HCT116 (cell line): Measurements from ENCODE around the gene OR5A2. TPM values are rescaled to one million over a fixed set of nuclear protein-coding genes. Genes with fewer than 3 reads are reported as not detected.

ENCODE experiments used
- ATAC-seq: fragments of 200-7000 bp; cut with Tn5 transposase; 2 replicates; pipeline ENCODE4 v1.9.1; 2020; ENCODE audit warnings: mild to moderate bottlenecking, moderate library complexity
- BruUV-seq: library from RNA; stranded (reverse); fragments of 400-500 nt; replicated peaks from 2 replicates; lab custom pipeline; 2021; lab: Mats Ljungman, UMichigan
- CTCF ChIA-PET: fragments of 300-600 bp; sonication (Branson Sonifier 250); formaldehyde crosslinking; loops from one replicate; lab custom pipeline; 2021; ENCODE audit warnings: antibody characterized with exemption; lab: Charles Lee
- POLR2A ChIA-PET: fragments of 300-600, 350-600 bp; sonication (Branson Sonifier 250); formaldehyde crosslinking; loops from one replicate; lab custom pipeline; 2021; ENCODE audit warnings: antibody characterized with exemption; lab: Charles Lee
- RAD21 ChIA-PET, 2 experiments: fragments of 300-600 bp; sonication (Branson Sonifier 250); formaldehyde crosslinking; loops; one replicate each; lab custom pipeline; 2023; ENCODE audit warnings: low total read pairs in 2 of 2; ENCODE audit not compliant: uncharacterized antibody in 2 of 2, unreplicated experiment in 2 of 2, low non-redundant PET in 1 of 2; lab: Charles Lee
- DNase-seq: peaks from one replicate; pipeline ENCODE4 v3.0.0-alpha.2; 2010; ENCODE audit warnings: low read depth, low spot score
- H2AFZ ChIP-seq: fragments of 200-600 bp; shearing (Covaris generic), sonication (generic); 2 replicates; pipeline ENCODE4 v1.6.1; 2017; ENCODE audit warnings: low read depth, mixed run types, mixed read lengths, antibody characterized with exemption, low read length; ENCODE audit not compliant: poor library complexity, severe bottlenecking
- H3K27ac ChIP-seq: 2 replicates; pipeline ENCODE4 v1.5.1; 2012; ENCODE audit warnings: low read depth, low read length
- H3K27me3 ChIP-seq: fragments of 200-600 bp; sonication (generic); 2 replicates; pipeline ENCODE4 v1.6.1; 2016; ENCODE audit warnings: mixed run types, low read length, mixed read lengths; ENCODE audit not compliant: insufficient read depth
- H3K36me3 ChIP-seq, 2 experiments: fragments of 200-500 bp in 1 of 2; fragments of 200-600 bp in 1 of 2; sonication (Bioruptor generic) in 1 of 2; sonication (generic) in 1 of 2; 2 replicates each; pipeline versions ENCODE4 v1.5.1 to v1.6.1; 2014 to 2016; ENCODE audit warnings: low read length in 2 of 2, inconsistent platforms in 1 of 2, mixed read lengths in 1 of 2, mixed run types in 1 of 2; ENCODE audit not compliant: insufficient read depth in 2 of 2, control insufficient read depth in 1 of 2
- H3K4me1 ChIP-seq, 2 experiments: fragments of 200-600 bp in 1 of 2; sonication (generic) in 1 of 2; 2 replicates each; pipeline versions ENCODE4 v1.5.1 to v1.6.1; 2012 to 2017; ENCODE audit warnings: low read length in 2 of 2, inconsistent platforms in 1 of 2, mild to moderate bottlenecking in 1 of 2, mixed read lengths in 1 of 2, mixed run types in 1 of 2, moderate library complexity in 1 of 2; ENCODE audit not compliant: insufficient read depth in 2 of 2, control insufficient read depth in 1 of 2
- H3K4me2 ChIP-seq: fragments of 200-600 bp; sonication (generic); 2 replicates; pipeline ENCODE4 v1.6.1; 2017; ENCODE audit warnings: mixed run types, low read length, mixed read lengths
- H3K4me3 ChIP-seq, 2 experiments: fragments of 200-600 bp in 1 of 2; sonication (generic) in 1 of 2; replicated peaks in 1 of 2; 2 replicates each; pipeline ENCODE4 v1.5.1; 2011 to 2016; ENCODE audit warnings: low read length in 2 of 2, control low read depth in 1 of 2, low read depth in 1 of 2, mild to moderate bottlenecking in 1 of 2, mixed read lengths in 1 of 2, mixed run types in 1 of 2
- H3K79me2 ChIP-seq: fragments of 200-600 bp; sonication (generic); 2 replicates; pipeline ENCODE4 v1.6.1; 2017; ENCODE audit warnings: mild to moderate bottlenecking, mixed run types, low read length, moderate library complexity, mixed read lengths; ENCODE audit not compliant: insufficient read depth
- H3K9ac ChIP-seq: fragments of 200-600 bp; sonication (generic); 2 replicates; pipeline ENCODE4 v1.6.1; 2016; ENCODE audit warnings: low read length, mixed read lengths
- H3K9me2 ChIP-seq: fragments of 200-600 bp; sonication (generic), shearing (Covaris generic); 2 replicates; pipeline ENCODE4 v1.6.1; 2017; ENCODE audit warnings: mixed run types, mild to moderate bottlenecking, moderate library complexity; ENCODE audit not compliant: insufficient read depth
- H3K9me3 ChIP-seq, 2 experiments: fragments of 200-500 bp in 1 of 2; fragments of 200-600 bp in 1 of 2; sonication (Bioruptor generic) in 1 of 2; sonication (generic) in 1 of 2; 2 replicates each; pipeline ENCODE4 v1.6.1; 2014 to 2017; ENCODE audit warnings: low read length in 2 of 2, mixed read lengths in 2 of 2, inconsistent platforms in 1 of 2, low read depth in 1 of 2, mild to moderate bottlenecking in 1 of 2, mixed run types in 1 of 2, moderate library complexity in 1 of 2; ENCODE audit not compliant: control insufficient read depth in 1 of 2, insufficient read depth in 1 of 2
- H4K20me1 ChIP-seq: fragments of 200-600 bp; sonication (generic), shearing (Covaris generic); 2 replicates; pipeline ENCODE4 v1.6.1; 2017; ENCODE audit warnings: mixed run types, mild to moderate bottlenecking, moderate library complexity; ENCODE audit not compliant: insufficient read depth
- CEBPB ChIP-seq: IDR thresholded peaks from 2 replicates; pipeline ENCODE4 v1.6.1; 2012; ENCODE audit warnings: low read depth
- CTCF ChIP-seq, 3 experiments: fragments of 200-600 bp in 1 of 3; sonication (generic) in 1 of 3; IDR thresholded peaks in 2 of 3; conservative IDR thresholded peaks in 1 of 3; 2 replicates each; pipeline ENCODE4 v1.5.1; 2012 to 2017; ENCODE audit warnings: low read depth in 2 of 3, low read length in 2 of 3, antibody characterized with exemption in 1 of 3, borderline replicate concordance in 1 of 3, control low read depth in 1 of 3, mild to moderate bottlenecking in 1 of 3, mixed read lengths in 1 of 3, mixed run types in 1 of 3, moderate library complexity in 1 of 3; ENCODE audit not compliant: insufficient read depth in 1 of 3
- ELF1 ChIP-seq: IDR thresholded peaks from 2 replicates; pipeline ENCODE4 v1.6.1; 2012; ENCODE audit warnings: low read depth, borderline replicate concordance
- EZH2phosphoT487 ChIP-seq: fragments of 200-600 bp; IDR thresholded peaks from 2 replicates; pipeline ENCODE4 v1.6.1; 2018; ENCODE audit warnings: antibody characterized with exemption, borderline replicate concordance
- MAX ChIP-seq: IDR thresholded peaks from 2 replicates; pipeline ENCODE4 v1.6.1; 2012
- SP1 ChIP-seq: IDR thresholded peaks from 2 replicates; pipeline ENCODE4 v1.6.1; 2012; ENCODE audit warnings: low read depth
- SRF ChIP-seq: IDR thresholded peaks from 2 replicates; pipeline ENCODE4 v1.6.1; 2012; ENCODE audit warnings: low read depth
- ZFX ChIP-seq: fragments of 450-650 bp; IDR thresholded peaks from 2 replicates; pipeline ENCODE4 v1.6.1; 2017
- intact Hi-C: fragments of 100-400 bp; cut with micrococcal nuclease; formaldehyde crosslinking; loops from 2 replicates; pipeline ENCODE4 v1.10.0; 2022
- total RNA-seq: library from RNA; stranded (reverse); gene quantifications from one replicate; pipeline ENCODE4 v1.2.1, GENCODE V29; 2021; ENCODE audit not compliant: unreplicated experiment

Gene OR5A2
- total RNA-seq, 1 experiment from 2014 or later: not detected

GRCh38 chr11:59463190-59463641 is 37.0 kb upstream of the OR5A2 start:
- no peaks in the 10 kb centered on the region for H3K4me1 ChIP-seq
- ChIA-PET RAD21 (no interaction called here), CTCF (interaction anchor here (0.9 kb wide), 1 partner anchor 74 kb away, joined by 3 read pairs; no protein-coding TSS in a partner anchor), POLR2A (interaction anchor here (1.0 kb wide), 1 partner anchor 9 kb away, joined by 3 read pairs; no protein-coding TSS in a partner anchor)
- no peaks in the 10 kb centered on the region for H4K20me1 ChIP-seq
- no peaks in the 10 kb centered on the region for H3K27me3 ChIP-seq
- H3K9me2 ChIP-seq: no peaks in the 10 kb centered on the region
- H2AFZ ChIP-seq: no peak overlapping the region
- H3K9me3 ChIP-seq: no peaks in the 10 kb centered on the region
- H3K9ac ChIP-seq: no peak overlapping the region
- intact Hi-C loops: no loop called here
- H3K4me2 ChIP-seq: no peak overlapping the region
- TF ChIP-seq CTCF (IDR thresholded peaks at IDR 0.05 in 2 of 3, conservative IDR thresholded peaks at IDR 0.05 in 1 of 3; ENCODE audit: borderline replicate concordance in 1 of 3, insufficient read depth in 1 of 3, low read depth in 2 of 3, low read length in 2 of 3) (peak in 1 of 3 experiments; percentile 5; a peak in 2 of 6 replicates), CEBPB (no peak)
- BruUV-seq: no TSS peak
- no peak overlapping the region for H3K27ac ChIP-seq
- DNase-seq (no peak), ATAC-seq (peak; percentile 72)
- H3K79me2 ChIP-seq: no peaks in the 10 kb centered on the region
- no peak overlapping the region for H3K4me3 ChIP-seq
- H3K36me3 ChIP-seq: no peaks in the 10 kb centered on the region

GRCh38 chr11:59459916-59460315 is 33.7 kb upstream of the OR5A2 start:
- H3K9me2 ChIP-seq: no peaks in the 10 kb centered on the region
- RAD21 ChIA-PET: no interaction called here
- ATAC-seq (no peak), DNase-seq (no peak)
- no peak overlapping the region for H3K4me3 ChIP-seq
- no peaks in the 10 kb centered on the region for H3K79me2 ChIP-seq
- no peaks in the 10 kb centered on the region for H3K4me1 ChIP-seq
- TF ChIP-seq ELF1 (no peak), ZFX (no peak), MAX (no peak), EZH2phosphoT487 (no peak), SRF (no peak), CEBPB (no peak), SP1 (no peak), CTCF (IDR thresholded peaks at IDR 0.05 in 2 of 3, conservative IDR thresholded peaks at IDR 0.05 in 1 of 3; ENCODE audit: borderline replicate concordance in 1 of 3, insufficient read depth in 1 of 3, low read depth in 2 of 3, low read length in 2 of 3) (no peak)
- CTCF ChIA-PET: no interaction called here
- H4K20me1 ChIP-seq: no peaks in the 10 kb centered on the region
- no peaks in the 10 kb centered on the region for H3K36me3 ChIP-seq
- intact Hi-C loops: no loop called here
- no peaks in the 10 kb centered on the region for H3K9me3 ChIP-seq
- no peak overlapping the region for H2AFZ ChIP-seq
- H3K27ac ChIP-seq: no peak overlapping the region
- no TSS peak for BruUV-seq
- H3K27me3 ChIP-seq: no peaks in the 10 kb centered on the region
- H3K4me2 ChIP-seq: no peak overlapping the region
- POLR2A ChIA-PET: no interaction called here
- H3K9ac ChIP-seq: no peak overlapping the region
